ENCODE measurements around the gene LYPD3. TPM values are rescaled to one million over a fixed set of nuclear protein-coding genes. Genes with fewer than 3 reads are reported as not detected.

Gene LYPD3
- total RNA-seq, 2 experiments from 2014 or later, result not detected

DNA sequence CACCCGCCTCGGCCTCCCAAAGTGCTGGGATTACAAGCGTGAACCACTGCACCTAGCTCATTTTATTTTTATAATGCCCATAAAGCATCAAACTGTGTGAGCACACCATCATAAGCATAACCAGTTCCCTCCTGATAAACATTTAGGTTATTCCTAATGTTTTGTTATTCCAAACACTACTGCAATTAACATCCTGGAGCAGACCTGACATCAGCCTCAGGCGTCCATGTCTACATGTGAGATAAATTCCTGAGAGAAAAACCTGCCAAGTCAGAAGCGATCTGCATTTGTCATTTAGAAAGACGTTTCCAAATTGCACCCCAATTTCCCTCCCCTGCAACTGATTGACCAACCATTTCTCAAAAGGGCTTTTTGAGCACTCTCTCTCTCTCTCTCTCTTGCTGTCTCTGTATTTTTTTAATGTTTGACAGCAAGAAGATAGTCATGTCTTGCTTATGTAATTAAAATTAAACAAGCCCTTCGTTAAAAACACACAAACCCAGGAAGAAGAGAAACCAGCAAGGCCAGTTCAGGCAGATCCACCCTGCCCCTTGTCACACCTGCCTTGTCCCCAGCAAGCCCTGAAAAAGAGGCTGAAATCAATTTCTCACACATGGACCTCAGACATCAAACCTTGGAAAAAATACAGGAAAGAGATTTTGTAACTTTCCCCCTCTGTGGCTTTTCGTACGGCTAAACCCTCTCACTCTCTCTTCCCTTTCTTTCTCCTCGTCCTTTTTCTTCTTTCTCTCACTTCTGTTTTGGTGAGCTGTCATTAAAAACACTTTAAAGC lies 9.9 kb downstream of the LYPD3 start:
- H3K9me2 ChIP-seq (ENCODE audit: insufficient read depth, low read length), result no peaks in the 10 kb centered on the region
- BruUV-seq (replicated peaks), result no TSS peak
- intact Hi-C loops (cut with micrococcal nuclease; ENCODE audit: unreplicated experiment), result no loop called here
- no peaks in the 10 kb centered on the region for H4K20me1 ChIP-seq (ENCODE audit: insufficient read depth, low read length)
- no peaks in the 10 kb centered on the region for H3K79me2 ChIP-seq (ENCODE audit: insufficient read depth, low read depth, low read length)
- CTCF ChIA-PET (ENCODE audit: unreplicated experiment), result no interaction called here
- no peak overlapping the region for H3K4me3 ChIP-seq (ENCODE audit: low read depth, low read length, poor library complexity, severe bottlenecking)
- H3K4me2 ChIP-seq (ENCODE audit: low read length), result no peak overlapping the region
- DNase-seq (ENCODE audit: low spot score), result no peak
- no peaks in the 10 kb centered on the region for H3K36me3 ChIP-seq (ENCODE audit: insufficient read depth, low read length)
- POLR2A ChIA-PET, result no interaction called here
- no peak overlapping the region for H2AFZ ChIP-seq (ENCODE audit: low read length)
- no peak overlapping the region for H3K27ac ChIP-seq (ENCODE audit: low read depth, low read length, poor library complexity, severe bottlenecking)
- TF ChIP-seq EZH2phosphoT487 (IDR thresholded peaks at IDR 0.05; ENCODE audit: borderline replicate concordance, low read depth, low read length) (no peak), CTCF (conservative IDR thresholded peaks at IDR 0.05; ENCODE audit: low read length) (no peak)
- no peaks in the 10 kb centered on the region for H3K9me3 ChIP-seq (ENCODE audit: low read length)
- no peaks in the 10 kb centered on the region for H3K4me1 ChIP-seq (ENCODE audit: insufficient read depth, low read length, poor library complexity, severe bottlenecking)

DNA sequence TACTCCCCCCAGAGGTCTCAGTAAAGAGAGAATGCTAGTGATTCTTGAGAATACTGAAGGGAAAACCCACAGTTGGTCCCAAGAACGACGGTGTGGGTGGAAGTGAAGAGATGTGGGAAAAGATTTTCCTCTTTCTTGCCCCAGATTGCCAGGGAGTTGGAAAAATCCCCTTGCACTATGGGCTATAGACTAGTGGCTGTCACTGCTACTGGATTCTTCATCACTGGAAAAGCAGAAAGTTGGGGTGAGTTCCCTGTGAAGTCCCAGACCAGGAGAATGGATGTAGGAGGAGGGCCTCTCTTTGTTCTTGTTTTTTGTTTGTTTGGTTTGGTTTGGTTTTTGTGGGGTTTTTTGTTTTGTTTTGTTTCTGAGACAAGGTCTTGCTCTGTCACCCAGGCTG lies 11.4 kb downstream of the LYPD3 start:
- H3K4me1 ChIP-seq (ENCODE audit: insufficient read depth, low read length, poor library complexity, severe bottlenecking), result no peaks in the 10 kb centered on the region
- no peaks in the 10 kb centered on the region for H3K9me2 ChIP-seq (ENCODE audit: insufficient read depth, low read length)
- H3K79me2 ChIP-seq (ENCODE audit: insufficient read depth, low read depth, low read length), result no peaks in the 10 kb centered on the region
- H3K27ac ChIP-seq (ENCODE audit: low read depth, low read length, poor library complexity, severe bottlenecking), result no peak overlapping the region
- DNase-seq (ENCODE audit: low spot score), result no peak
- H3K9me3 ChIP-seq (ENCODE audit: low read length), result no peaks in the 10 kb centered on the region
- CTCF ChIA-PET (ENCODE audit: unreplicated experiment), result no interaction called here
- no peaks in the 10 kb centered on the region for H3K36me3 ChIP-seq (ENCODE audit: insufficient read depth, low read length)
- H4K20me1 ChIP-seq (ENCODE audit: insufficient read depth, low read length), result no peaks in the 10 kb centered on the region
- intact Hi-C loops (cut with micrococcal nuclease; ENCODE audit: unreplicated experiment), result no loop called here
- POLR2A ChIA-PET, result no interaction called here
- no peak for TF ChIP-seq EZH2phosphoT487 (IDR thresholded peaks at IDR 0.05; ENCODE audit: borderline replicate concordance, low read depth, low read length)
- no peak for TF ChIP-seq CTCF (conservative IDR thresholded peaks at IDR 0.05; ENCODE audit: low read length)
- no peak overlapping the region for H3K4me2 ChIP-seq (ENCODE audit: low read length)
- no peak overlapping the region for H3K4me3 ChIP-seq (ENCODE audit: low read depth, low read length, poor library complexity, severe bottlenecking)
- no peak overlapping the region for H2AFZ ChIP-seq (ENCODE audit: low read length)
- no TSS peak for BruUV-seq (replicated peaks)

GRCh38 chr19:43452582-43452981 lies 12.8 kb downstream of the LYPD3 start:
- intact Hi-C loops (cut with micrococcal nuclease; ENCODE audit: unreplicated experiment), result no loop called here
- H3K27ac ChIP-seq (ENCODE audit: low read depth, low read length, poor library complexity, severe bottlenecking), result no peak overlapping the region
- CTCF ChIA-PET (ENCODE audit: unreplicated experiment), result no interaction called here
- BruUV-seq (replicated peaks), result no TSS peak
- H3K9me3 ChIP-seq (ENCODE audit: low read length), result no peaks in the 10 kb centered on the region
- no peaks in the 10 kb centered on the region for H4K20me1 ChIP-seq (ENCODE audit: insufficient read depth, low read length)
- no peaks in the 10 kb centered on the region for H3K4me1 ChIP-seq (ENCODE audit: insufficient read depth, low read length, poor library complexity, severe bottlenecking)
- no peak for DNase-seq (ENCODE audit: low spot score)
- H3K9me2 ChIP-seq (ENCODE audit: insufficient read depth, low read length), result no peaks in the 10 kb centered on the region
- H3K36me3 ChIP-seq (ENCODE audit: insufficient read depth, low read length), result no peaks in the 10 kb centered on the region
- no peaks in the 10 kb centered on the region for H3K79me2 ChIP-seq (ENCODE audit: insufficient read depth, low read depth, low read length)
- H3K4me2 ChIP-seq (ENCODE audit: low read length), result no peak overlapping the region
- no peak for TF ChIP-seq CTCF (conservative IDR thresholded peaks at IDR 0.05; ENCODE audit: low read length)
- TF ChIP-seq EZH2phosphoT487 (IDR thresholded peaks at IDR 0.05; ENCODE audit: borderline replicate concordance, low read depth, low read length), result no peak
- POLR2A ChIA-PET, result no interaction called here
- no peak overlapping the region for H2AFZ ChIP-seq (ENCODE audit: low read length)
- no peak overlapping the region for H3K4me3 ChIP-seq (ENCODE audit: low read depth, low read length, poor library complexity, severe bottlenecking)

Data from OCI-LY7 (cell line).